G401.6 (cell line): Measurements from ENCODE around the gene ATCAY.
"Not testable (repeated sequence)": the region's sequence is repeated elsewhere in the genome, so short reads cannot be mapped to it uniquely, and the experiment has no call there.

ENCODE experiments used
- FAIRE-seq: peaks from 2 replicates; lab custom pipeline; 2012; peaks lifted over from hg19 to GRCh38; lab: Jason Lieb, UNC

Gene ATCAY

DNA sequence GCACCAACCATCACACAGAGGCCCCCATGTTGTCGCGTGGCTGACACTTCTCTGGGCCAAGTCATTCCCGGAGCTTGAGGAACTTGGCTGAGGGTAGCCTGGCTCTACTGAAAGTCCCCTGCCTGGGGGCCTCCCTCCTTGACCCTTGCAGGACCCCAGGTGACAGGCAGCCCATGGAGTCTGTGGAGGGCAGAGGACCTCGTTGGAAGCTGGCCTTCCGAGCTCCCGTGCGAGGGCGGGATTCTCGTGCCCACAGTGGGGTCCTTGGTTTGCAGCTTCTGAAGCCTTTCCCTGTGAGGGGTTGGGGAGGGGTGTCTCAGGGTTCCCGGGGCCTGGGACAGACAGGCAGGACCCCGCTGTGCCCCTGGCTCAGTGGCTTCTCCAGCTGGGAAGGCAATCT is 68.8 kb downstream of the ATCAY start:
- no peak for FAIRE-seq

DNA sequence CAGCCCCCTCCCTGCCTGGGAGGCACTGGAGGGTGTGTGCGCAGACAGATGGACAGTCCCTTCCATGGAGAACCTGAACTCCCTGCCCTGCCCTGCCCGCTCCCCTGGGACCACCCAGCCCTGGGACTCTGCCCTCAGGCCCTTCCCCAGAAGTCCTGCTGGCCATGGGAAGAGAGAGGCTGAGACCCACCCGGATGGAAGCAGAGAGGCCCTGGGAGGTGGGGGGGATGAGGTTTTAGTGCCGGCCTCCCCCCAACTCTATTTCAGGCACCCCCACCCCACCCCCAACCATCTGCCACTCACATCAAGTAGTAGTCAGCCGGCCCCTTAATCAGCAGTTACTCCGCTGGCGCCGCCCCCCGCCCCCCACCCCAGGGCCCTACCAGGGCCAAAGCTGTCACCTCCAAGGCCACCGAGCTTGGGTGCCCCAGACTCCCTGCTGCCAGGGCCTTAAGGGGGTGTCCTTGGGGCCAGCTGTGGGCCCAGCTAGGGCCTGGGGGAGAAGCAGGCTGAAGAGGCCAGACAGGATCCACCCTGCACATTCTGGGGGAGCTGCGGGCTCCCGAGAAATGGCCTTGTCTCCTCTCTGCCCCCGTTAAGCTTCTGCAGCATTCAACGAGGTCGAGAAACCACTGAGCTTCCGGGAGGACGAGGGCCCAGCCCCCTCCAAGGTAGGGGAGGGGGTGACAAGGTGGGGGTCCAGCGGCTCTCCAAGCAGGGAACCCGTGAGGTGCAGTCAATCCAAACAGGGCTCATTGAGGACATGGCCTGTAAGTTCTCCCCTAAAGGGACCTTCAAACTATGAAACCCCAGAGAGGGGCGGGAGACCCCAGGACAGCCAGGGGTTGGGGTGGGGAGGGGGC is 69.7 kb downstream of the ATCAY start:
- no peak for FAIRE-seq

DNA sequence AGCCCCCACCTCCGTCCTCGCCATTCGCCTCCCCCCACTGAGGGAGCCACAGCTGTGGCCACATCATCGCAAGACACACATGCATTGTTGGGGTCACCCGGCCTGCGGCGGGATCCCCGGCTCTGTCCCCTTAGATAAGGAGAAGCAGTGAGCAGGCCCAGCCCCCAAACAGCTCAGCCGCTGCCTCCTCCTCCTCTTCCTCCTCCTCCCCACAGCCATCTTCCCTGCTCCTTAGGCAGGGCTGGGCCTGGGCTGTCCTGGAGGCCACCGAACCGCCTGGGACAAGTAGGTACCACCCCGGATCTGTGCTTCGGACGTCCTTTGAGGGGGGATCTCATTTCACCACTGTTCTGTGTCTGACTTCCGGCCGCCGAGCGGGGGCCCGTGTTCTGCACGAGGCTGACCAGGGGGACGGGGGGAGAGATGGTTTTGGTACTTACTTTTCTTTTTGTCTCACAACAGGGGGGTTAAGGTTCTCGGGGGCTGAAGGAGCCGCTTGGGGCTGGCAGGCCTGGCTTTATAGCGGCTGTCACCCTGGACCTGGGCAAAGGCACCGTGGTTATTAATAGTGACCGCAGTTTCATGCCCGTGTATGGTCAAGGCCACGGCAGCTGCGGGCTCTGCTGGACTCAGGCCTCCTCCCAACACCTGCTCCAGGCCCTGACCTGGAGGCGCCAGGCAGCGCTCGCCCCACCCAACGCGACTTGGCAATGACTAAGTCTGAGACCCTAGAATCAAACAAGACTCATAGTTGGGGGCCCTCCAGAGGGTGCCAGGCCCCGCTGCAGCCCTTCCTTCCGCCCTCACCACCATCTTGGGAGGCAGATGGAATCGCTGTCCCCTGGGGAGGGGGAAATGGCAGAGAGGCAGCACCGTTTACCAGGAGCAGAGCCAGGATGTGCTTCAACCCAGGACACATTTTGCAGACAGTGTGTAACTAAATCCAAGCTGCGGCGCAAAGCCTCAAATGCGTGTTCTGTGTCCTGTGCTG is 70.7 kb downstream of the ATCAY start:
- peak; percentile 64 for FAIRE-seq

DNA sequence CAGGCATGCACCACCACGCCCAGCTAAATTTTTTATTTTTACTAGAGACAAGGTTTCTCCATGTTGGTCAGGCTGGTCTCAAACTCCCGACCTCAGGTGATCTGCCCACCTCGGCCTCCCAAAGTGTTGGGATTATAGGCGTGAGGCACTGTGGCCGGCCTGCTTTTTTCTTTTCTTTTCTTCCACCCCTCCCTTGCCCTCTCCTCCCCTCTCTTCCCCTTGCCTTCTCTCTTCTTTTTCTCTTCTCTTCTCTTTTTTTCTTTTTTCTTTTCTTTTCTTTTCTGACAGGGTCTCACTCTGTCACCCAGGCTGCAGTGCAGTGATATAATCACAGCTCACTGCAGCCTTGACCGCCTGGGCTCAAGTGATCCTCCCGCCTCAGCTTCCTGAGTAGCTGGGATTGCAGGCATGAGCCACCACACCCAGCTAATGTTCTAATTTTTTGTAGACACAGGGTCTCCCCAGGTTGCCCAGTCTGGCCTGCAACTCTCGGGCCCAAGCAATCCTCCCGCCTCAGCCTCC is 72.3 kb downstream of the ATCAY start:
- not testable (repeated sequence) for FAIRE-seq

DNA sequence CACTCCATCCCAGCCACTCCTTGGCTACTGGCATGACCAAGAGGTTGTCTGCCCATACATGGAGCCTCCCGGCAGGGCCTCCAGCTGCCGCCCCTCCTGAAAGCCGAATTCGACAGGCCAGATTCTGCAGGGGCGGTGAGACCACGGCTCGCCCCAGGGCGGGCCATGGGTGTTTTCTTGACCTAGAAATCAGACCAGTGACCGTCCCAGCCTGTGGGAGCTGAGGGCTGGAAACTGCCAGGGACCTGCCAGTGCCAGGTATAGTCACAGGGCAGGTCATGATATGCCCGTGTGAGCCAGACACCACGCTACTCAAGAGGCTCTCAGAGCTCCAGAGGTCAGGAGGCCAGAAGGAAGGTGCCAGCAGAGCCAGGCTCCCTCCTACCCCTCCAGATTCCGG is 73.6 kb downstream of the ATCAY start:
- FAIRE-seq = no peak

DNA sequence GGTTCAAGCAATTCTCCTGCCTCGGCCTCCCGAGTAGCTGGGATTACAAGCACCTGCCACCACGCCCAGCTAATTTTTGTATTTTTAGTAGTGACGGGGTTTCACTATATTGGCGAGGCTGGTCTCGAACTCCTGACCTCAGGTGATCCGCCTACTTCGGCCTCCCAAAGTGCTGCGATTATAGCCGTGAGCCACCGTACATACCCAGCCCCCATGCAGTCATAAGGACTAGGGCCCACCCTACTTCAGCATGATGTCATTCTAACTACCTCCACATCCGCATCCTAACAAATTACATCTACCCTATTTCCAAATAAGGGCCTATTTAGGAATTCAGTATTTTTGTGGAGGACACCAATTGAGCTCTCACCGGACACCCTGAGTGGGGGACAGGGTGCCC is 74.8 kb downstream of the ATCAY start:
- not testable (repeated sequence) for FAIRE-seq

DNA sequence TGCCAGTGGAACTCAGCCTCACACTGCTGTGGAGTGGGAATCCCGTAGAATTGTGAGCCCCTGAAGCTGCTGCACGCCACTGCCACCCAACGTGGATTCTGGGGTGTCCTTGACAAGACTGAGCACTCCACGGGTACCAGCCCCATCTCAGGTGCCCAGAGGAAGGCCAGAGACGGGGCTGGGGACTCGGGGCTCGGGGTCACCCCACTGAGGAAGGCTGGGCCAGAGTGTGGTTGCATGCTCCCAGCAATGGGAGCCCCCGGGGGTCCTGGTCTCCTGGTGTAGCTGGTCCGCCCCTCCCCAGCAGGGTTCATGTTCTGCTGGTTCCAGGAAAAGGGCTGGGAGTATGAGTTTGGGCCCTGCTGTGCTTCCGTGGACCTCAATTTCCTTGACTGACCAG is 75.2 kb downstream of the ATCAY start:
- no peak for FAIRE-seq

DNA sequence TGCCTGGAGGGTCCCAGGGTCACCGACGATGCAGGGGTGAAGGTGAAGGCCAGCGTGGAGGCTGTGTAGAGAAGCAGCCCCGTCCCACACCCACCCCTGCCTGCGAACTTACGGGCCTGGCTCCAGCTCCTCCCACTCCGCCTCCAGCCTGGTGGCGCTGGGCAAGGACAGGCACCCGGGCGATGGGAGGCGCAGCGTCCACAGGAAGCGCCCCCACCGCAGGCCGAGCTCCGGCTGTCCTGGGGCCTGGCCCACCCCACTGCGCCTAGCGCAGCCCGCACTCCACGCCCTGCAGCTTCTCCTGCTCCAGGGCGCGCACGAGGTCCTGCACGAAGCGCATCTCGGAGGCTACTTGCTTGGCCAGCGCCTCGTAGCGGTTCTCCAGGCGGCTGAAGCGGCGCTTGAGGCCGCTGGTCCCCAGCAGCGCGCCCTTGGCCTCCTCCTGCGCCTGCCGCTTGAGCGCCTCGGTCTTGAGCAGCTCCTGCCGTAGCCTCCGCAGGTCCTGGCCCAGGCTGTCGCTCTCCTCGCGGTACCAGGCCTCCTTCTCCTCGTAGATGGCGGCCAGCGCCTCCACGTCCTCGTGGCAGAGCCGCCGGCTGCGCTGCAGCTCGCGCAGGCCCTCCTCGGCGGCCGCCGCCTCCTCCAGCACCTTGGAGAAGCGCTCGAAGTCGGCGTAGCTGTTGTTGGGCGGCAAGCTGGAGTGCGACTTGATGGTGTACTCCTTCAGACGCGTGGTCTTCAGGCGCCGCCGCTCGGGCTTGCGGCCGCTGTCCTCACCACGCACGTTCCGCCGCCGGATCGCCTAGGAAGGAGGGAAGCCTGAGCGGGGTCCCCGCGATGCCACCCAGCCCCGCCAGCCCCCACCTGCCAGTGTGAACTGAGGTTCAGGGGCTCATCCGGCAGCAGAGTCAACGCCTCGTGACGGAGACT is 78.6 kb downstream of the ATCAY start:
- no peak for FAIRE-seq

DNA sequence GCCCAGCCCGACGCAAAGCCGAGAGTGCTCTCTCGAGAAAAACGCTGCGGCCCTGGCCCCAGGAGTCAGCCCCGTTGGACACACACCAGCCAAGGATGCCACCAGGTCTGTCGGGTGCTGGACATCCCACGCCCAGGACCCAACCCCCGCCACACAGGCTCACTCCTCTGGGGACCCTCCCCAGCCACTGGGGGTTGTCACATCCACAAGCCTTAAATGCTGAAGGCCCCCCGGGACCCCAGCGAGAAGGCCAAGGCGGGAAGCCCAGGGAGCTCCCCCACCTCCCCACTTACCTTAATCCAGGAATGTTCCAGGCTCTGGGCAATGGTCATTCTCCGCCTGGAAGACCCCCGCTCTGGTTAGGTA is 79.3 kb downstream of the ATCAY start:
- FAIRE-seq = no peak

DNA sequence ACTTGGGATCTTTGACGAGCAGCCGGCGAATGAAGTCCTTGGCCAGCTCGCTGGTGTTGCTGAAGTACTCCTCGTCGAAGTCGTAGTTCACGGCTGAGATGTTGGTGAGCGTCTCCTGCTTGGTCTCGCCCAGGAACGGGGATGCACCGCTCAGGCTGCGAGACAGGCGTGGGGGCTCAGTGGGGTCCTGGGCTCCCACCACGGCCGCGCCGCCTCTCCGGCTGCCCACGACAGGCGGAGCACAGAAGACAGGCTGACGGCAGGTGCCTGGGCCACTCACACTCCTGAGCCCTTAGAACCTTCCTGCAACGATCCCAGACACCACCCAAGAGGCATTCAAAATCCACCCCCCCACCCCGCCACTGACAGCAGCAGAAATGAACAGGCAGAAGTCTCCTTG is 80.5 kb downstream of the ATCAY start:
- FAIRE-seq = no peak

DNA sequence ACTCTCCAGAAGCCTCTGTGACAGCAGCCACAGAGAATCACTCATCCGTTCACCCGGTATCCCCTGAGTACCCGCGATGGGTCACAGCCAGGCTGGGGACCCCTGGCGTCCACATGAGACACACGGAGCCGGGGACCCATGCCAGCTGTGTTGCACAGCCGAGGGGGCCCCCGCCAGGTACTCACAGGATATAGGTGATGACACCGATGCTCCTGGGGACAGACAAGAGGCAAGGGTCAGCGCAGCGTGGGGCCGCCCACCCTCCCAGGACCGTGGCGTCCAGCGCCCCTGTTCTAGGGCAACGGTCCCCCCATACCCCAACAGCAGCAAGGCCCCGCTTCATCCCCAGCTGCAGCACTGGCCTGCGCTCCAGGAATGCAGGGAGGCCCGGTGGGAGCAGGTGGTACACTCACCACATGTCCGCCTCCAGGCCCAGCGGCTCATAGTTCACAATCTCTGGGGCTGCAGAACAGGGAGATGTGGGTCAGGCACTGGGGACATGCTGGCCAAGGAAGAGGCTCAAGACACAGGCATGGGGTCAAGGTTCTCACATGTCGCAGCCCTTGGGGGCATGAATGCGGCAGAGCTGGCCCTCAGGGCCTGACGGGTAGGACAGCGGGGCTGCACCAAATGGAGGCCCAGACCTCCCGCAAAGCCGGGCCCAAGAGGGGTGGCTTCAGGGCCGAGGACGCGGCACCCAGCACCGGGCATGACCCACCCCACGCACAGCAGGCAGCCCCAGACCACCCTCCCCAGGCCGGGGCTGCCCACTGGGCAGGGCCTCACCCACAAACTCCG is 83.2 kb downstream of the ATCAY start:
- no peak for FAIRE-seq

DNA sequence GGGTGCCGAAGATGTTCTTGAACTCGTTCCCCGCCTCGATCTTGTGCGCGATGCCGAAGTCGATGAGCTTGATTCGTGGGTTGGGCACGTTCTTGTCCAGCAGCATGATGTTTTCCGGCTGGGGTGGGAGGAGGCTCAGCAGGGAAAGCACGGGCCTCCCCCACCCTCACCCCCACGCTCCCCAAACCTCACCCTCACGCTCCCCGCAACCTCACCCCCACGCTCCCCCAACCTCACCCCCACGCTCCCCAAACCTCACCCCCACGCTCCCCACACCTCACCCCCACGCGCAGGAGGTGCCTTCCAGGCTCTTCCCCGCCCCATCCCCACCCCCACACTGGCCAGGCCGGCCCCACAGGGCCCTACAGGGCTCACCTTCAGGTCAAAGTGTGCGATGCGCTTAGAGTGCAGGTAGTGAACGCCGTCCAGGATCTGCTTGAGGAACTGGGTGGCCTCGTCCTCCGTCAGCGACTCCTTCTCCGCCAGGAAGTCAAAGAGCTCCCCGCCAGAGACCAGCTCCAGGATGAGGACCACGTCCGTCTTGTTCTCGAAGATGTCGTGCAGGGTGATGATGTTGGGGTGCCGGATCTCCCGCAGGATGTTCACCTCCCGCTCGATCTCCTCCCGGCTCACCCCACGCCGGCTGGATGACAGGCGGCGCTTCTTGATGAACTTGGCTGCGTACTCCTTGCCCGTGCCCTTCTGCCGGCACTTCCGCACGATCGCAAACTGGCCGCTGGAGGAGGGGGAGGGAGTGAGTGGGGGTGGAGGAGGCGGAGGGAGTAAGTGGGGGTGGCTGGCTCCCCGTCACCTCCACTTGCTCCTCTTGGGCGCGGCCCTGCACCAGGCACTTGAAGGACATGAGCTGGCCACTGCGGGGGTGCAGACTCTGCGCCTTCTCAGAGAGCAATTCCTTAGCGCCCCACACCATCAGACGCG is 84.0 kb downstream of the ATCAY start:
- FAIRE-seq = no peak

DNA sequence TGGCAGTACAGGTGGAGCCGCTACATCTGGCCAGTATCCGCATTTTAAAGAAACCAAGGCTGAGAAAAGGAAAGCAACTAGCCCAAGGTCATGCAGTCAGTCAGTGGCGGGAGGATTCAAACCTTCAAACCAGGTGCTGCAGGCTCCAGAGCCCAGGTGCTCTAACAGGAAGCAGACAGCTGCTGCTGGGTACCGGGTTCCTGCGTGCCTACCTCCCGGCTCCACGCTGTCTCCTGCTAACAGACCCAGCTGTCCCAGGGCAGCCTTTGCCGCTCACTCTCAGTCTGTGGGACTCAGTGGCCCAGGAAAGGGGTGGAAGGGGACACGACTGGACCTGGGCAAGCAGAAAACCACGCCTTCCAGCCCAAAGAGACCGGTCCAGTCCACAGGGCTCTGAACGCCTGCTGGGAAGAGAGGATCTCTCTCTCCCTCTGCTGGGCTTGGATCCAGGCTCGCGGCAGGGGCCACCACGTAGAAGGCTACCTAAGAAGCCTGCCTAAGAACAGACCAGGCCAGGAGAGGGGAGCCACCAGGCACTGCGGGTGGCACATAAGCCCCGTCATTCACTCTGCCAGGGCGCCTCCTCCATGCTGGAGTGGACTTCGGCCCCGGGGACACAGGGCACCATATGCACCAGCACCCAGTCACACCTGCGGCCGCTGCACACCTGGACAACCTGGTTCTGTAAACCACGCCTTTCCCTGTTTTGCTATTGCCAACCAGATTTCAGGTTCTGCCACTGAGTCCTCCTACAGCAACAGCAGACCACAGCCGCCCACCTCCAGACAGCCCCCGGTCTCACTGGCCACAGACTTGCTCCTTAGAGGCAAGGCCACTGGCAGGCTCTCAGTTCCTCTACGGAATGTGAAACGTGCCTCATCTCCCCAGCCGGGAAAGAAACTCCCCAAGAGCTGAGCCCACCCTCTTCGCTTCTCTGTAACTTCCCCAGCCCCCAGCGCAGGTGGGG is 85.8 kb downstream of the ATCAY start:
- FAIRE-seq = no peak

DNA sequence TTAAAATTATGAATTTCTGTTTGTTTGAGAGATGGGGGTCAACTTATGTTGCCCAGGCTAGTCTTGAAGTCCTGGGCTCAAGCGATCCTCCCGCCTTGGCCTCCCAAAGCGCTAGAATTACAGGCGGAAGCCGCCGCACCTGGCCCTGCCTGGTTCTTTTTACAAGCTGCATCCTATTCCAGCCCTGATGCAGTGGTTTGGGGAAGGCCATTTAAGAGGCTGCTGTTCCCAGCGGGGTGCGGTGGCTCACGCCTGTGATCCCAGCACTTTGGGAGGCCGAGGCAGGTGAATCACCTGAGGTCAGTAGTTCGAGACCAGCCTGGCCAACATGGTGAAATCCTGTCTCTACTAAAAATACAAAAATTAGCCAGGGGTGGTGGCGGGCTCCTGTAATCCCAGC is 87.5 kb downstream of the ATCAY start:
- FAIRE-seq = not testable (repeated sequence)

DNA sequence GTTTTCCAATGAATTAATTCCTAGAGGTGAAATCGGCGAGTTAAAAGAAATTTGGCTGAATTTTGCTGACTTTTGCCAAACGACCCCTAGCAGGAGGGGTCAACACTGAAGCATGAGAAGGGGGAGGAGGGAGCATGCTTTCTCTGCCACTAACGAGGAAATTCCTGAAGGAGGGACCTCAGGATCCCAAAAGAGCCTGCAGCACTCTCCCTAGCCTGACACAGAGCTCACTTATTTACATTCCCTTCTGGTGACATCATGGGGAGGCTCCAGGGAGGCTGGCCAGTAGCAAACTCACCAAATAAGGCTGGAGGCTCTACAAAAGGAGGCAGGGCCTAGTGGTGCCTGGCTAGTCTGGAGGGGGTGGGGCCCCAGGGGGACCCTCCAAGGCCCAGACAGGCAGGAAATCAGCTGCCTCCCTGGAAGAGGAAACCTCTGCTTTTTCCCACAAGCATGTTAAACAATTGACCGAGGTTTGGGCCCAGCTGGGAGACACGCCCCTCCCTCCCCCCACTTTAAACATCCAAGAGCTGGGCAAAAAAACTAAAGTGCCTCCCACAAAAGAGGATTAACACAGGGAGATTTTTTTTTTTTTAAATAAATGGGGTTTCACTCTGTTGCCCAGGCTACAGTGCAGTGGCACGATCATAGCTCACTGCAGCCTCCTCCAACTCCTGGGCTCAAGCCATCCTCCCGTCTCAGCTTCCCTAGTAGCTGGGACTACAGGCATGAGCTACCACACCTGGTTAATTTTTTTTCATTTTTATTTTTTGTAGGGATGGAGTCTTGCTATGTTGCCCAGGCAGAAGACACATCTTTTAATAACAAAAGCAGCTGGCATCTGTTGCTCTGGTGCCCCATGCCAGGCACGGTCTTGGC is 88.3 kb downstream of the ATCAY start:
- peak; percentile 98 for FAIRE-seq

DNA sequence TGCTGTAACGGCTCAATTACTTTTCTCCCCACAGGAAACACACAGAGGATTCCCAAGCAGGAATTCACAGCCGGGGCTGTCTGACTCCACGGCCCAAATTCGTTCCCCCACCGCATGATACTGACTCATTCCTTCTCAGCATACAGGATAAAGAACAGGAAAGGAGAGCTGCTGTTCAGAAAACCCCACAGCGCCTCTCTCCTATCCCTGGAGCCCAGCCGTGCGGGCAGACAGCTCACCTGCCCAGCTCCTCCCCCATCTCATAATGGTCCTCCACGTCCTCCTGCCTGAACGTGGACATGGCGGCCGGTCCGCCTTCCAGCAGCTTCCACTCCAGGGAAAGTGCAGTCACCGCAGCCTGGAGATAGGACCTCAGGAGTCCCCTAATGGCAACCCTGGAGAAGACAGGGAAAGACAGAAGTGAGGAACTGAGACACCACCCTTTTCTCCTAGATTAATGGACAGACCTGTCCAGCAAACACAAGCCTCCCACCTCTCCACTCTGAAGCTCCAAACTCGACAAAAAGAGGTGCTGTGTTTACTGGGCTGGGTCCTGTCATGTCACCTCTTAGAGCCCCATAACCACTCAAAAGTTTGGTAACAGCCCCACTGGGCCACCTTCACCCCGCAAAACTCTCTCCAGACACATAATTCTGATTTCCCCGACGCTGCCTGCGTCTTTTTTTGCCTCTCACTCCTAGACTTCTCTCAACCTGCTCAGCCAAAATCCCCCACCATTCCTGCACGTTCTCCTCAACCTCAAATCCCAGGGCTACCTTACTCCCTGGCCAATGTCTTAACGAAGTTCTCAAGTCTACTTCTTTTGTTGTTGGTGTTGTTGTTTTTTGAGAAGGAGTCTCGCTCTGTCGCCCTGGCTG is 89.2 kb downstream of the ATCAY start:
- FAIRE-seq = no peak
